GM18870 (cell line): ENCODE measurements around the gene KLHDC7B.

ENCODE experiments used
- ATAC-seq: cut with Tn5 transposase; IDR thresholded peaks from one replicate; pipeline ENCODE4 v1.9.1; 2021; ENCODE audit warnings: moderate library complexity; ENCODE audit not compliant: unreplicated experiment

The KLHDC7B gene

DNA sequence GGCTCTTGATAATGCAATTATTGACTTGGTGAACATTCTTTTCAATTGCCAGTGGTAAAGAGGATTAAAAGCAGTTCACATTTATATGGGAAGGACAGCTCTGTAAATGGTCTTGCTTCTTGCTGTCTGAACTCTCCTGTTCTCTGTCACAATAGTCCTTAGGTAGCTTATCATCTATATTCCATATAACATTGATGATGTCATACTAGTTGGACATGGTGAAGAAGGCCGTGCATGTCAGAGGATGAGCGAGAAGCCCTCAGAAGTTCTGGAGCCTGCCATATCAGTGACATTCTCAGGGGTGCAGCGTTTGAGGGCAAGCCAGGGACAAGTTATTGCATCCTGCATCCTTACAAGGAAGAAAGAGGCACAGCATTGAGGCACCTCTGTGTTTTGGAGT, 39.5 kb downstream of the KLHDC7B start:
- ATAC-seq = no peak

DNA sequence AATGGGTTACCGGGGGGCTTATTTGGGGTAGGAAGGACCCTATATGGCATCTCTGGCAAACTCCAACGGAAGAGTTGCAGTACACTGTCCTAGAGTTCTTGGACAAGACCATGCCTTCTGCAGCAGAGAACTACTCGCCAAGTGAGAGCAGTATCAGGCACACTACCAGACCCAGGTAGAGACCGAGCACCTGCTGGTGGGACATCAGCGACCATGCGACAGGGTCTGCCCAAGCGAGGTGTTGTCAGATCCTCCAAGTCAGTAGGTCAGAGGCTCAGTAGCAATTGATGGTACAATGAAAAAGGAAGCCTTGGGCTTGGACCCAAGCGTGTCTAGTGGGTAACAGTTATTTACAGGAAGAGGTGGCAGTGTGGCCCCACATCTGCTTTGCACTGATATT, 40.1 kb downstream of the KLHDC7B start:
- no peak for ATAC-seq

DNA sequence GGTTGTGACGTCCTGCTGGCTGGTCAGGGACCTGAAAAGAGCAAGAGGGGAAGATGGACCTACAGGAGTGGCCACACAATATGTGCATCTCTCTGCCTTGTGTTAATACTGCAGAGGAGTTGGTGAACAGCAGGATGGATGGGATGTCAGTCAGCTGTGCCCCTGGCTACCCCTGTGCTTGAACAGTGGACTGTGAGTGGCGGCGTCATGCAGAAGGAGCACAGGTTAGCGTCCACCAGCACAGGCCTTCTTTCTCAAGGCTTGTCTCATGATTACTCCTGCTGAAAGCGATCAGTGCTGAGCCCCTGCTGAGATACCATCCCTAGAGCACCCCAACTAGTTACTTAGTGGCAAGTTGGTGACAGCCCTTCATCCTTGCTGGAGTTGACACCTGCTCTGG, 40.7 kb downstream of the KLHDC7B start:
- ATAC-seq = no peak

DNA sequence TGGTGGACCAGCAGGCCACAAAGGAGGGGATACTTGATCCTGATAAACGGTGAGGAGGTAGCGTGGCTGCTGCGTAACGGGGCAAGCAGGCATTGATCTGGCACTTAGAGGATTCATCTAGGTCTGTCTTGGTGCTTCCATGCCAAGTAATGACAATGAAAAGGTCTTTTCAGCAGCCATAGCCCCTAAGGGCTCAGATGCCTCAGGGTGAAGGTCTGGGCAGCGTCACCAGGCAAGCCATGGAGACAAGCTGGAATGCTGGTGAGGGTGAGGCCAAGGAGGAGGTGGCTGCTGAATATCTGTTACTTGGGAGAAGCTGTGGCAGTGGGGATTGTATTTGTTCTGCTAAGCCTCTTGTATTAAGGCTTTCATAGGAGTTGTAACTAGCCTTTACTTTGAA, 41.7 kb downstream of the KLHDC7B start:
- ATAC-seq = no peak

DNA sequence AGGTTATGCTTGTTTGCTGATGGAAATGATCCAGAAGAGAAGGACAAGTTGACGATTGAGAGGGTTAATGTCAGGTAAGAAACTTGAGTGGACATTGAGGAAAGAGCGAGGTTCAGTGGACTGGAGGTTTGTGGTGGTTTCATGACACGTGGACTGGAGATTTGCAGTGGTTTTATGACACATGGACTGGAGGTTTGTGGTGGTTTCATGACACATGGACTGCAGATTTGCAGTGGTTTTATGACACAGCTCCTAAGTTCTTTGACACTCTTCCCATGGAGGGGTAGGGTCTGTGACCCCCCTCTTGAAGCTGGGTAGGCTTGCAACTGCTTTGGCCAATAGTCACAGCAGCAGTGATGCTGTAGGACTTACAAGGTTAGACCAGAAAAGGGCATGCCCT, 49.5 kb downstream of the KLHDC7B start:
- no peak for ATAC-seq

DNA sequence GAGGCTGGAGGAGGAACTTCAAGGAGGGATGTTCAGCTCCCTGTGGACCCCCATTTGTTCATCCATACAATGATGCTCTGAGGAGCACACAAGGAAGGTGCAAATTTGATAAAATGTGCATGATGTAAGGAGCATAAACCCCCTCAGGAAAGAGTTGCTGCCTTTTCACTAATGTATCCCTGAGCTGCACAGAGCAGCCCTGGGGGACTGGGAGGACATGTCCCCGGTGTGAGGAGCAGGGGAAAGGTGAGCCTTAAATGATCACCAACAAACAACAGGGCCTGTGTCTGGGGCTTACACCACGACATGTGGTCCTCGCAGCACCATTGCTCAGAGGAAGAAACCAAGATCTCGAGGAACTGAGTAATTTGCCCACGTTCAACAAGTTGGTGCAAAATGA, 51.4 kb downstream of the KLHDC7B start:
- ATAC-seq = no peak

DNA sequence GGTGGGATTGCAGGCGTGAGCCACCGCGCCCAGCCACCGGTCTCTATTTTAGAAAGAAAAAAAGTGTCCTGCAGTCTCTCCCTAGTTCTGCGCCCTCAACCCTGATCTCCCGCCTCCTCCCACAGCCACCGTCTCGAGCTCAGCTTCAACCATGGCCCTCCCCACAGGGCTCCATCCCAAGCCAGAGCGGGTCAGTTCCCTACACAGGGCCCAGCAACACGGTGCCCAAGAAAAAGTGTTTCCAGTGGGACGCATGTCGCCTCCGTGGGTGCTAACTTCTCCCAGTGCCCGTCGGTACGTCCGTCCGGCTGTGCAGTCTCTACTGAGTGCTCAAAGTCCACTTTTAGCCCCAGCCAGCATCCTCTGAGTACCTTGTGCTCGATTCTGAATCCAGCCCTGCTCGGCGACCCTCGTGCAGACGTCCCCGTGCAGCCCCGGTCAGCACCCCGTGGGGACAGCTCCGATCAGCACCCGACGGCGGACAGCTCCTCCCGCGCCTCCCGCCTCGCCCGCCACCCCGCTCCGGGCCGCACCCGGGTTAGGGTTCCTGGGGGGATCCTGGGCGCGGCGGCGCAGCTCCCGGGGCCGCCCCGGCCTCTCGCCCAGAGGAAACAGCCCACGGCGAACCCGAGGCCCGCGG, 54.2 kb downstream of the KLHDC7B start:
- no peak for ATAC-seq

DNA sequence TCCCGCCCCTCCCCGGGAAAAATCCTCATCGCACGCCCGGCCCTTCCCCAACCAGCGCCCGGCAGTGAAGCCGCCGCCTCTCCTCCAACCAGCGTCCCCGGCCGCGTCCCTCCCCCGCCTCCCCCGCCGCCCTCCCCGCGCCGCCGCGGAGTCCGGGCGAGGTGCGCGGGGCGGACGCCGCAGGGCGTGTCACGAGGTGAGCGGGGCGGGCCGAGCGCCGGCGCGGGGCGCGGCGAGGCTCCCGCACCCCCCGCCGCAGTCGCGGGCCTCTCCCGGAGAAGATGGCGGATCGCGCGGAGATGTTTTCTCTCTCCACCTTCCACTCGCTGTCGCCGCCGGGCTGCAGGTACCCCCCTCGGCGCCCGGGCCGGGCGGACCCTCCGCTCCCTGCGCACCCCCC, 54.8 kb downstream of the KLHDC7B start, which contains the start of gene MAPK8IP2:
Gene MAPK8IP2, plus strand, starts transcription at position 256 of the 400 bp plus-strand sequence. Its CDS starts 26 bp downstream, at position 282.
- ATAC-seq = no peak
